ENCODE measurements around the gene C17orf58. TPM values are rescaled to one million over a fixed set of nuclear protein-coding genes. Genes with fewer than 3 reads are reported as not detected.
A peak's percentile ranks its signal among the peaks of the same experiment; 100 is the strongest.

The C17orf58 gene
- total and polyA plus RNA-seq, 9 of the 15 experiments (the other 6 are each of a cell fraction or from before 2014, with no cell fraction given), result 8.6 to 37.4 (median 27.6) TPM

DNA sequence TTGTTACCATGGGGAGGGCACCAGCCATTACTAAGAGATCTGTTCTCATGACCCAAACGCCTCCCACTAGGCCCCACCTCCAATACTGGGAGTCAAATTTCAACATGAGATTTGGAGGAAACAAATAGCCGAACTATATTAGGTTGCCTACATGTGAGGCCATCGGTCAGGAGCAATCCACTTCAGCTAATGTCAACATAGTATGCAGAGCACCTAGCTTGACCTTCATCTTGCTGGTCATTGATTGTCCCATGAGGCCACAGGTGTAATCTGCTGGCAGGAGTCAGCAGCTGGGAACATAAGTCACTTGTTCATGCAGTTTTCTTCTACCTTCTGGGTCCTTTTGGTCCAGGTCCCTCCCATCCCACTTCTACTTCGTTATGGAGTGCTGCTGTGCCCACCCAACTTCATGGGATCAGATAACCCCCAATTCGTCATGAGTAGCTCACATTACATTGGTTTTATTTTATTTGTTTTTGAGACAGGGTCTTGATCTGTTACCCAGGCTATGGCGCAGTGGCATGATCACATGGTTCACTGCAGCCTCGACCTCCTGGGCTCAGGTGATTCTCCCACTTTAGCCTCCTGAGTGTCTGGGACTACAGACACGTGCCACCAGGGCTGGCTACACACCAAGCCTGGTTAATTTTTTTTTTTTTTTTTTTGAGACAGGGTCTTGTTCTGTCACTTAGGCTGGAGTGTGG, 33.4 kb upstream of the C17orf58 start (continued):
- TF ChIP-seq MGA (IDR thresholded peaks at IDR 0.05) (0 out of 2 replicates have a peak, but pooled peaks have one; percentile 11), FOXP4 (CRISPR knock-in tag; IDR thresholded peaks at IDR 0.05; ENCODE audit: borderline replicate concordance) (no peak), CEBPB (tag; IDR thresholded peaks at IDR 0.05) (peak; percentile 43), JUND (IDR thresholded peaks at IDR 0.05; ENCODE audit: borderline replicate concordance, low read depth, low read length) (0 out of 2 replicates have a peak, but pooled peaks have one; percentile 2), JUND (tag; IDR thresholded peaks at IDR 0.05; ENCODE audit: borderline replicate concordance, low read depth, low read length) (no peak), ID3 (CRISPR knock-in tag; IDR thresholded peaks at IDR 0.05) (no peak), ID3 (tag; IDR thresholded peaks at IDR 0.05) (peak; percentile 55), RFX1 (IDR thresholded peaks at IDR 0.05) (peak; percentile 75), KLF13 (tag; IDR thresholded peaks at IDR 0.05; ENCODE audit: borderline replicate concordance, low read depth) (no peak)
